IMR-90 (cell line): ENCODE results near the gene ABTB2. TPM values are rescaled to one million over a fixed set of nuclear protein-coding genes. Genes with fewer than 3 reads are reported as not detected.

Experiments used
- ATAC-seq: fragments of 200-7000 bp; cut with Tn5 transposase; 2 replicates; pipeline ENCODE4 v1.9.1; 2020; ENCODE audit warnings: low read depth, mild to moderate bottlenecking, moderate library complexity
- BruUV-seq: library from RNA; stranded (reverse); fragments of 400-500 nt; replicated peaks from 2 replicates; lab custom pipeline; 2021; lab: Mats Ljungman, UMichigan
- CTCF ChIA-PET: fragments of 300-600 bp; formaldehyde crosslinking; extraction: SDS; loops from one replicate; lab custom pipeline; 2021; ENCODE audit warnings: antibody characterized with exemption; lab: Yijun Ruan, JAX
- POLR2A ChIA-PET: fragments of 300-600 bp; sonication (Branson Sonifier 250); formaldehyde crosslinking; loops from one replicate; lab custom pipeline; 2022; ENCODE audit warnings: antibody characterized with exemption; ENCODE audit not compliant: unreplicated experiment; lab: Charles Lee
- DNase-seq: peaks from one replicate; pipeline ENCODE4 v3.0.0; 2013
- H2AFZ ChIP-seq: replicated peaks from 2 replicates; pipeline ENCODE3; 2013; ENCODE audit warnings: low read length, mild to moderate bottlenecking; ENCODE audit not compliant: poor library complexity
- H2AK5ac ChIP-seq: 2 replicates; pipeline ENCODE4 v1.6.1; 2013; ENCODE audit warnings: low read depth, low read length, inconsistent platforms
- H2AK9ac ChIP-seq: replicated peaks from 2 replicates; pipeline ENCODE3; 2013; ENCODE audit warnings: mild to moderate bottlenecking, low read depth, low read length, moderate library complexity; ENCODE audit not compliant: poor library complexity
- H2BK120ac ChIP-seq: 2 replicates; pipeline ENCODE4 v1.6.1; 2013; ENCODE audit warnings: low read depth, low read length, inconsistent platforms
- H2BK15ac ChIP-seq: 3 replicates; pipeline ENCODE4 v1.6.1; 2013; ENCODE audit warnings: low read depth, low read length, inconsistent platforms
- H2BK20ac ChIP-seq: 2 replicates; pipeline ENCODE4 v1.6.1; 2013; ENCODE audit warnings: low read depth, mild to moderate bottlenecking, inconsistent platforms, low read length, moderate library complexity
- H2BK5ac ChIP-seq: 2 replicates; pipeline ENCODE4 v1.6.1; 2013; ENCODE audit warnings: mild to moderate bottlenecking, low read depth, low read length, inconsistent platforms; ENCODE audit not compliant: poor library complexity, severe bottlenecking
- H3K14ac ChIP-seq: replicated peaks from 2 replicates; pipeline ENCODE4 v1.6.1; 2013; ENCODE audit warnings: low read depth, low read length, inconsistent platforms
- H3K18ac ChIP-seq: 2 replicates; pipeline ENCODE4 v1.6.1; 2013; ENCODE audit warnings: low read depth, low read length, control low read depth
- H3K23ac ChIP-seq: 2 replicates; pipeline ENCODE4 v1.6.1; 2013; ENCODE audit warnings: low read depth, low read length, inconsistent platforms
- H3K27ac ChIP-seq: 2 replicates; pipeline ENCODE4 v1.5.1; 2013; ENCODE audit warnings: mild to moderate bottlenecking, control low read depth, low read length; ENCODE audit not compliant: insufficient read depth
- H3K27me3 ChIP-seq: 2 replicates; pipeline ENCODE4 v1.6.1; 2013; ENCODE audit warnings: low read length; ENCODE audit not compliant: control insufficient read depth, insufficient read depth
- H3K36me3 ChIP-seq: 2 replicates; pipeline ENCODE4 v1.6.1; 2013; ENCODE audit warnings: low read length, mixed read lengths; ENCODE audit not compliant: control insufficient read depth, insufficient read depth
- H3K4ac ChIP-seq: 2 replicates; pipeline ENCODE4 v1.6.1; 2013; ENCODE audit warnings: low read depth, low read length, inconsistent platforms
- H3K4me1 ChIP-seq: 2 replicates; pipeline ENCODE4 v1.6.1; 2013; ENCODE audit warnings: low read length, mixed read lengths; ENCODE audit not compliant: control insufficient read depth, insufficient read depth
- H3K4me2 ChIP-seq: 2 replicates; pipeline ENCODE4 v1.6.1; 2013; ENCODE audit warnings: low read depth, mild to moderate bottlenecking, control low read depth, low read length, moderate library complexity
- H3K4me3 ChIP-seq: 2 replicates; pipeline ENCODE4 v1.5.1; 2013; ENCODE audit warnings: low read depth, mild to moderate bottlenecking, control low read depth, low read length, moderate library complexity; ENCODE audit not compliant: insufficient read depth
- H3K56ac ChIP-seq: 2 replicates; pipeline ENCODE4 v1.6.1; 2013; ENCODE audit warnings: low read length, inconsistent platforms; ENCODE audit not compliant: insufficient read depth; ENCODE audit errors: extremely low read depth
- H3K79me1 ChIP-seq, 2 experiments: 2 replicates each; pipeline ENCODE4 v1.6.1; 2013; ENCODE audit warnings: low read length in 2 of 2, inconsistent platforms in 1 of 2, low read depth in 1 of 2
- H3K9ac ChIP-seq: 2 replicates; pipeline ENCODE4 v1.6.1; 2013; ENCODE audit warnings: low read depth, low read length, control low read depth
- H3K9me1 ChIP-seq: 2 replicates; pipeline ENCODE4 v1.6.1; 2013; ENCODE audit warnings: low read length, inconsistent platforms; ENCODE audit not compliant: insufficient read depth
- H3K9me3 ChIP-seq: 2 replicates; pipeline ENCODE4 v1.6.1; 2013; ENCODE audit warnings: low read length; ENCODE audit not compliant: control insufficient read depth, insufficient read depth
- H4K20me1 ChIP-seq: 2 replicates; pipeline ENCODE4 v1.6.1; 2013; ENCODE audit warnings: low read length, inconsistent platforms; ENCODE audit not compliant: insufficient read depth
- H4K5ac ChIP-seq: 2 replicates; pipeline ENCODE4 v1.6.1; 2013; ENCODE audit warnings: mild to moderate bottlenecking, low read depth, low read length, control low read depth
- H4K8ac ChIP-seq, 2 experiments: 2 replicates each; pipeline ENCODE4 v1.6.1; 2013; ENCODE audit warnings: low read depth in 2 of 2, low read length in 2 of 2, control low read depth in 1 of 2, inconsistent platforms in 1 of 2
- H4K91ac ChIP-seq: 2 replicates; pipeline ENCODE4 v1.6.1; 2013; ENCODE audit warnings: low read depth, low read length, inconsistent platforms; ENCODE audit not compliant: insufficient read depth
- BHLHE40 ChIP-seq: fragments of 150-350 bp; IDR thresholded peaks from 2 replicates; pipeline ENCODE4 v1.6.1; 2016; ENCODE audit warnings: mild to moderate bottlenecking, low read depth, low read length
- CEBPB ChIP-seq: IDR thresholded peaks from 2 replicates; pipeline ENCODE4 v1.6.1; 2012; ENCODE audit warnings: low read depth, low read length, improper control_type of control experiment
- CHD1 ChIP-seq: IDR thresholded peaks from 2 replicates; pipeline ENCODE4 v1.6.1; 2012; ENCODE audit warnings: low read depth, low read length, improper control_type of control experiment
- ELK1 ChIP-seq: fragments of 150-350 bp; IDR thresholded peaks from 2 replicates; pipeline ENCODE4 v1.6.1; 2016; ENCODE audit warnings: low read depth, mild to moderate bottlenecking, low read length, moderate library complexity, borderline replicate concordance
- FOS ChIP-seq: fragments of 150-350 bp; IDR thresholded peaks from 2 replicates; pipeline ENCODE4 v1.6.1; 2016; ENCODE audit warnings: low read depth, low read length
- MAFK ChIP-seq: IDR thresholded peaks from 2 replicates; pipeline ENCODE4 v1.6.1; 2012; ENCODE audit warnings: low read depth, low read length, improper control_type of control experiment
- MAZ ChIP-seq: IDR thresholded peaks from 2 replicates; pipeline ENCODE4 v1.6.1; 2012; ENCODE audit warnings: low read depth, mild to moderate bottlenecking, low read length, improper control_type of control experiment, moderate library complexity, borderline replicate concordance
- MXI1 ChIP-seq: IDR thresholded peaks from 2 replicates; pipeline ENCODE4 v1.6.1; 2012; ENCODE audit warnings: low read depth, mild to moderate bottlenecking, low read length, moderate library complexity, borderline replicate concordance
- NFE2L2 ChIP-seq: fragments of 150-350 bp; IDR thresholded peaks from 2 replicates; pipeline ENCODE4 v1.6.1; 2016; ENCODE audit warnings: low read depth, mild to moderate bottlenecking, low read length
- POLR2A ChIP-seq: IDR thresholded peaks from 2 replicates; pipeline ENCODE4 v1.6.1; 2012; ENCODE audit warnings: mild to moderate bottlenecking, low read depth, low read length
- RAD21 ChIP-seq: IDR thresholded peaks from 2 replicates; pipeline ENCODE4 v1.6.1; 2012; ENCODE audit warnings: low read length, improper control_type of control experiment
- RCOR1 ChIP-seq: IDR thresholded peaks from 2 replicates; pipeline ENCODE4 v1.6.1; 2012; ENCODE audit warnings: mild to moderate bottlenecking, low read length, improper control_type of control experiment; ENCODE audit not compliant: insufficient replicate concordance
- RFX5 ChIP-seq: IDR thresholded peaks from 2 replicates; pipeline ENCODE4 v1.8.0; 2012; ENCODE audit warnings: low read depth, mild to moderate bottlenecking, low read length, moderate library complexity
- SMC3 ChIP-seq: fragments of 150-350 bp; IDR thresholded peaks from 2 replicates; pipeline ENCODE4 v1.6.1; 2016; ENCODE audit warnings: low read depth, mild to moderate bottlenecking, antibody characterized with exemption, low read length, moderate library complexity
- USF2 ChIP-seq: fragments of 150-350 bp; IDR thresholded peaks from 2 replicates; pipeline ENCODE4 v1.6.1; 2017; ENCODE audit warnings: mild to moderate bottlenecking, antibody characterized with exemption, low read length, low read depth
- WGBS, 2 experiments: methylation state at CpG; one replicate each; pipeline versions ENCODE4 v1.1.5 to v1.1.7; 2013; ENCODE audit warnings: missing lambda C conversion rate in 2 of 2; ENCODE audit not compliant: insufficient read length in 1 of 2; ENCODE audit errors: extremely low coverage in 2 of 2; 5-methylcytosine and 5-hydroxymethylcytosine counted together
- dilution Hi-C: fragments of 300-500 bp; cut with HindIII; formaldehyde crosslinking; loops from one replicate; pipeline ENCODE4 v1.14.3; 2018; ENCODE audit warnings: low sequenced_read_pairs; ENCODE audit not compliant: unreplicated experiment
- in situ Hi-C: fragments of 300-500 bp; cut with MboI; formaldehyde crosslinking; loops from 3 replicates; pipeline ENCODE4 v1.14.3; 2019; ENCODE audit warnings: low sequenced_read_pairs, inconsistent platforms, mixed read lengths
- intact Hi-C: fragments of 100-400 bp; cut with micrococcal nuclease; formaldehyde crosslinking; loops from 2 replicates; pipeline ENCODE4 v1.10.0; 2022
- polyA plus RNA-seq, 3 experiments: library from polyadenylated mRNA; depleted of rRNA; stranded (reverse); fragments of >200 nt; gene quantifications; 2 replicates each; pipeline ENCODE4 v1.2.3, GENCODE V29; 2012; ENCODE audit warnings: low replicate concordance in 1 of 3
- total RNA-seq: library from RNA; depleted of rRNA; stranded (reverse); fragments of >200 nt; gene quantifications from 2 replicates; pipeline ENCODE4 v1.2.3, GENCODE V29; 2012
- TF ChIP-seq, protein P1 (sequence below): conservative IDR thresholded peaks from 2 replicates; pipeline ENCODE4 v1.5.1; 2012; ENCODE audit warnings: mild to moderate bottlenecking, low read depth, low read length, improper control_type of control experiment

The ABTB2 gene
- total and polyA plus RNA-seq, 2 of the 4 experiments (the other 2 are of a cell fraction), result 0.18 to 2.0 TPM

DNA sequence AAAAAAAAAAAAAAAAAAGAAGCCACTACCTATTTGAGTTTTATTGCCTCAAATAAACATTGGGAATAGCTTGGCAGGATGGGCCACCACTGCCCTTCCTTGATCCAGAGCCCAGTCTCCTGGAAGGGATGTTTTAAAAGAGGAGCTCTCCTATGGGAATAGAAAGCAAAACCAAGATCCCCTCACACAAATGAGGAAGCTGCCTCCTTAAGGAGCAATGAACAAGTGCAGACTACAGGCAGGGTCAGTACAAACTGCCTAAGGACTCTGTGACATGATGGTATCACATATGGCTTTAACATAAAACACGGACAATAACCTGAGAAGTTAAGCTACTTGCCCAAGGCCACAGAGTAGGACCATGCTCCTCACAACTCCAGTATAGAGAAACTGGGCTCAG is 131.6 kb downstream of the ABTB2 start:
- H2BK15ac ChIP-seq, result no peak overlapping the region
- no peak overlapping the region for H3K27ac ChIP-seq
- H3K9me1 ChIP-seq, result no peaks in the 10 kb centered on the region; the same call in 1 of the 2 replicates
- H4K91ac ChIP-seq, result no peak overlapping the region
- peaks cover 9% of the 10 kb centered on the region; the same call in 1 of the 2 replicates for H3K4me1 ChIP-seq
- no peak overlapping the region for H3K18ac ChIP-seq
- H3K23ac ChIP-seq, result no peak overlapping the region
- intact Hi-C loops, result no loop called here
- H2AK9ac ChIP-seq, result no peak overlapping the region
- H3K79me1 ChIP-seq, result no peaks in the 10 kb centered on the region
- H3K9ac ChIP-seq, result no peak overlapping the region
- H4K5ac ChIP-seq, result no peak overlapping the region
- TF ChIP-seq MAFK (no peak), RFX5 (no peak), CEBPB (no peak), NFE2L2 (no peak), USF2 (no peak), ELK1 (no peak), CHD1 (no peak), RAD21 (no peak), MXI1 (no peak), POLR2A (no peak), RCOR1 (no peak), BHLHE40 (no peak), FOS (no peak), MAZ (no peak), SMC3 (no peak)
- TF ChIP-seq, protein P1, sequence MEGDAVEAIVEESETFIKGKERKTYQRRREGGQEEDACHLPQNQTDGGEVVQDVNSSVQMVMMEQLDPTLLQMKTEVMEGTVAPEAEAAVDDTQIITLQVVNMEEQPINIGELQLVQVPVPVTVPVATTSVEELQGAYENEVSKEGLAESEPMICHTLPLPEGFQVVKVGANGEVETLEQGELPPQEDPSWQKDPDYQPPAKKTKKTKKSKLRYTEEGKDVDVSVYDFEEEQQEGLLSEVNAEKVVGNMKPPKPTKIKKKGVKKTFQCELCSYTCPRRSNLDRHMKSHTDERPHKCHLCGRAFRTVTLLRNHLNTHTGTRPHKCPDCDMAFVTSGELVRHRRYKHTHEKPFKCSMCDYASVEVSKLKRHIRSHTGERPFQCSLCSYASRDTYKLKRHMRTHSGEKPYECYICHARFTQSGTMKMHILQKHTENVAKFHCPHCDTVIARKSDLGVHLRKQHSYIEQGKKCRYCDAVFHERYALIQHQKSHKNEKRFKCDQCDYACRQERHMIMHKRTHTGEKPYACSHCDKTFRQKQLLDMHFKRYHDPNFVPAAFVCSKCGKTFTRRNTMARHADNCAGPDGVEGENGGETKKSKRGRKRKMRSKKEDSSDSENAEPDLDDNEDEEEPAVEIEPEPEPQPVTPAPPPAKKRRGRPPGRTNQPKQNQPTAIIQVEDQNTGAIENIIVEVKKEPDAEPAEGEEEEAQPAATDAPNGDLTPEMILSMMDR, result no peak
- ATAC-seq (no peak), DNase-seq (no peak)
- H2BK20ac ChIP-seq, result no peak overlapping the region
- POLR2A ChIA-PET, result interaction anchor here (0.5 kb wide), 1 partner anchor 10 kb away, joined by 3 read pairs; no protein-coding TSS in a partner anchor
- no peak overlapping the region for H2BK5ac ChIP-seq
- in situ Hi-C loops, result no loop called here
- CTCF ChIA-PET, result interaction anchor here (0.6 to 1.3 kb wide), 2 partner anchors 19 to 42 kb away, joined by 3 read pairs; no protein-coding TSS in a partner anchor
- no peaks in the 10 kb centered on the region for H3K36me3 ChIP-seq
- dilution Hi-C loops, result no loop called here
- H3K9me3 ChIP-seq, result no peaks in the 10 kb centered on the region
- H3K4me3 ChIP-seq, result no peak overlapping the region
- no peak overlapping the region for H3K4me2 ChIP-seq
- H4K8ac ChIP-seq, result no peak overlapping the region
- H3K14ac ChIP-seq, result no peak overlapping the region
- no peak overlapping the region for H2AK5ac ChIP-seq
- H2BK120ac ChIP-seq, result no peak overlapping the region
- no TSS peak for BruUV-seq
- no peaks in the 10 kb centered on the region for H4K20me1 ChIP-seq
- H3K4ac ChIP-seq, result no peak overlapping the region
- peaks cover 6% of the 10 kb centered on the region for H3K27me3 ChIP-seq
- H3K56ac ChIP-seq, result no peak overlapping the region
- no CpG with 5 or more reads among the region's 1 CpG for WGBS, 2 experiments
- no peak overlapping the region for H2AFZ ChIP-seq
